HepG2 (cell line): ENCODE data around the gene RICTOR. TPM values are rescaled to one million over a fixed set of nuclear protein-coding genes. Genes with fewer than 3 reads are reported as not detected.

ENCODE experiments used
- CBFB ChIP-seq: sonication (generic); formaldehyde crosslinking; IDR thresholded peaks from 2 replicates; pipeline ENCODE4 v1.4.0; 2020; ENCODE audit warnings: missing genetic modification reagents
- WIZ ChIP-seq: sonication (generic); formaldehyde crosslinking; IDR thresholded peaks from 2 replicates; pipeline ENCODE4 v1.5.1; 2020; ENCODE audit warnings: mild to moderate bottlenecking, missing genetic modification reagents
- XRCC5 ChIP-seq: fragments of 200-400 bp; formaldehyde crosslinking; optimal IDR thresholded peaks from 2 replicates; pipeline ENCODE3; 2017; ENCODE audit warnings: mild to moderate bottlenecking, low read length
- ZBED4 ChIP-seq: sonication (generic); formaldehyde crosslinking; IDR thresholded peaks from 2 replicates; pipeline ENCODE4 v1.4.0; 2020; ENCODE audit warnings: missing genetic modification reagents, borderline replicate concordance
- ZFX ChIP-seq: sonication (generic); formaldehyde crosslinking; IDR thresholded peaks from 2 replicates; pipeline ENCODE4 v1.4.0; 2020; ENCODE audit warnings: mild to moderate bottlenecking, low read depth, missing genetic modification reagents, moderate library complexity
- polyA plus RNA-seq, 8 experiments: library from polyadenylated mRNA; depleted of rRNA in 3 of 8; stranded (reverse) in 7 of 8; unstranded in 1 of 8; fragments of >200 nt; fragmentation: Illumina TruSeq in 4 of 8; extraction: Trizol in 4 of 8; gene quantifications; 2 replicates each; pipeline versions ENCODE4 v1.2.1 to v1.2.3, GENCODE V29; 2011 to 2016; ENCODE audit warnings: low read depth in 4 of 8, missing spikeins in 1 of 8, mixed read lengths in 1 of 8; ENCODE audit not compliant: insufficient read depth in 1 of 8
- total RNA-seq, 5 experiments: library from RNA; depleted of rRNA; stranded (reverse); fragments of >200 nt; fragmentation: Illumina TruSeq; extraction: Trizol; gene quantifications; 2 replicates each; pipeline ENCODE4 v1.2.3, GENCODE V29; 2016; ENCODE audit warnings: low read depth in 1 of 5
- TF ChIP-seq, protein P1 (sequence below): sonication (generic); formaldehyde crosslinking; IDR thresholded peaks from 2 replicates; pipeline ENCODE4 v1.8.0; 2022; ENCODE audit warnings: missing genetic modification reagents, mild to moderate bottlenecking, moderate library complexity, borderline replicate concordance
- TF ChIP-seq, protein P2 (sequence below): sonication (generic); formaldehyde crosslinking; IDR thresholded peaks from 2 replicates; pipeline ENCODE4 v1.5.0; 2020; ENCODE audit warnings: mild to moderate bottlenecking, missing genetic modification reagents, borderline replicate concordance
- TF ChIP-seq, protein P3 (sequence below): sonication (generic); formaldehyde crosslinking; IDR thresholded peaks from 2 replicates; pipeline ENCODE4 v1.4.0; 2020; ENCODE audit warnings: missing genetic modification reagents

Gene RICTOR
- total and polyA plus RNA-seq, 2 of the 13 experiments (the other 11 are each of a cell fraction or from before 2014, with no cell fraction given), result 10.7 to 15.4 TPM

GRCh38 chr5:39100851-39101396 is 26.7 kb upstream of the RICTOR start (continued):
- TF ChIP-seq WIZ (CRISPR knock-in tag) (no peak), CBFB (CRISPR knock-in tag) (no peak), XRCC5 (no peak), ZBED4 (CRISPR knock-in tag) (no peak), ZFX (CRISPR knock-in tag) (no peak)
- TF ChIP-seq, protein P1, sequence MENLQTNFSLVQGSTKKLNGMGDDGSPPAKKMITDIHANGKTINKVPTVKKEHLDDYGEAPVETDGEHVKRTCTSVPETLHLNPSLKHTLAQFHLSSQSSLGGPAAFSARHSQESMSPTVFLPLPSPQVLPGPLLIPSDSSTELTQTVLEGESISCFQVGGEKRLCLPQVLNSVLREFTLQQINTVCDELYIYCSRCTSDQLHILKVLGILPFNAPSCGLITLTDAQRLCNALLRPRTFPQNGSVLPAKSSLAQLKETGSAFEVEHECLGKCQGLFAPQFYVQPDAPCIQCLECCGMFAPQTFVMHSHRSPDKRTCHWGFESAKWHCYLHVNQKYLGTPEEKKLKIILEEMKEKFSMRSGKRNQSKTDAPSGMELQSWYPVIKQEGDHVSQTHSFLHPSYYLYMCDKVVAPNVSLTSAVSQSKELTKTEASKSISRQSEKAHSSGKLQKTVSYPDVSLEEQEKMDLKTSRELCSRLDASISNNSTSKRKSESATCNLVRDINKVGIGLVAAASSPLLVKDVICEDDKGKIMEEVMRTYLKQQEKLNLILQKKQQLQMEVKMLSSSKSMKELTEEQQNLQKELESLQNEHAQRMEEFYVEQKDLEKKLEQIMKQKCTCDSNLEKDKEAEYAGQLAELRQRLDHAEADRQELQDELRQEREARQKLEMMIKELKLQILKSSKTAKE (CRISPR knock-in tag), result no peak
- TF ChIP-seq, protein P2, sequence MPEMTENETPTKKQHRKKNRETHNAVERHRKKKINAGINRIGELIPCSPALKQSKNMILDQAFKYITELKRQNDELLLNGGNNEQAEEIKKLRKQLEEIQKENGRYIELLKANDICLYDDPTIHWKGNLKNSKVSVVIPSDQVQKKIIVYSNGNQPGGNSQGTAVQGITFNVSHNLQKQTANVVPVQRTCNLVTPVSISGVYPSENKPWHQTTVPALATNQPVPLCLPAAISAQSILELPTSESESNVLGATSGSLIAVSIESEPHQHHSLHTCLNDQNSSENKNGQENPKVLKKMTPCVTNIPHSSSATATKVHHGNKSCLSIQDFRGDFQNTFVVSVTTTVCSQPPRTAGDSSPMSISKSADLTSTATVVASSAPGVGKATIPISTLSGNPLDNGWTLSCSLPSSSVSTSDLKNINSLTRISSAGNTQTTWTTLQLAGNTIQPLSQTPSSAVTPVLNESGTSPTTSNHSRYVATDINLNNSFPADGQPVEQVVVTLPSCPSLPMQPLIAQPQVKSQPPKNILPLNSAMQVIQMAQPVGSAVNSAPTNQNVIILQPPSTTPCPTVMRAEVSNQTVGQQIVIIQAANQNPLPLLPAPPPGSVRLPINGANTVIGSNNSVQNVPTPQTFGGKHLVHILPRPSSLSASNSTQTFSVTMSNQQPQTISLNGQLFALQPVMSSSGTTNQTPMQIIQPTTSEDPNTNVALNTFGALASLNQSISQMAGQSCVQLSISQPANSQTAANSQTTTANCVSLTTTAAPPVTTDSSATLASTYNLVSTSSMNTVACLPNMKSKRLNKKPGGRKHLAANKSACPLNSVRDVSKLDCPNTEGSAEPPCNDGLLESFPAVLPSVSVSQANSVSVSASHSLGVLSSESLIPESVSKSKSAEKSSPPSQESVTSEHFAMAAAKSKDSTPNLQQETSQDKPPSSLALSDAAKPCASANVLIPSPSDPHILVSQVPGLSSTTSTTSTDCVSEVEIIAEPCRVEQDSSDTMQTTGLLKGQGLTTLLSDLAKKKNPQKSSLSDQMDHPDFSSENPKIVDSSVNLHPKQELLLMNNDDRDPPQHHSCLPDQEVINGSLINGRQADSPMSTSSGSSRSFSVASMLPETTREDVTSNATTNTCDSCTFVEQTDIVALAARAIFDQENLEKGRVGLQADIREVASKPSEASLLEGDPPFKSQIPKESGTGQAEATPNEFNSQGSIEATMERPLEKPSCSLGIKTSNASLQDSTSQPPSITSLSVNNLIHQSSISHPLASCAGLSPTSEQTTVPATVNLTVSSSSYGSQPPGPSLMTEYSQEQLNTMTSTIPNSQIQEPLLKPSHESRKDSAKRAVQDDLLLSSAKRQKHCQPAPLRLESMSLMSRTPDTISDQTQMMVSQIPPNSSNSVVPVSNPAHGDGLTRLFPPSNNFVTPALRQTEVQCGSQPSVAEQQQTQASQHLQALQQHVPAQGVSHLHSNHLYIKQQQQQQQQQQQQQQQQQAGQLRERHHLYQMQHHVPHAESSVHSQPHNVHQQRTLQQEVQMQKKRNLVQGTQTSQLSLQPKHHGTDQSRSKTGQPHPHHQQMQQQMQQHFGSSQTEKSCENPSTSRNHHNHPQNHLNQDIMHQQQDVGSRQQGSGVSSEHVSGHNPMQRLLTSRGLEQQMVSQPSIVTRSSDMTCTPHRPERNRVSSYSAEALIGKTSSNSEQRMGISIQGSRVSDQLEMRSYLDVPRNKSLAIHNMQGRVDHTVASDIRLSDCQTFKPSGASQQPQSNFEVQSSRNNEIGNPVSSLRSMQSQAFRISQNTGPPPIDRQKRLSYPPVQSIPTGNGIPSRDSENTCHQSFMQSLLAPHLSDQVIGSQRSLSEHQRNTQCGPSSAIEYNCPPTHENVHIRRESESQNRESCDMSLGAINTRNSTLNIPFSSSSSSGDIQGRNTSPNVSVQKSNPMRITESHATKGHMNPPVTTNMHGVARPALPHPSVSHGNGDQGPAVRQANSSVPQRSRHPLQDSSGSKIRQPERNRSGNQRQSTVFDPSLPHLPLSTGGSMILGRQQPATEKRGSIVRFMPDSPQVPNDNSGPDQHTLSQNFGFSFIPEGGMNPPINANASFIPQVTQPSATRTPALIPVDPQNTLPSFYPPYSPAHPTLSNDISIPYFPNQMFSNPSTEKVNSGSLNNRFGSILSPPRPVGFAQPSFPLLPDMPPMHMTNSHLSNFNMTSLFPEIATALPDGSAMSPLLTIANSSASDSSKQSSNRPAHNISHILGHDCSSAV (CRISPR knock-in tag), result no peak
- TF ChIP-seq, protein P3, sequence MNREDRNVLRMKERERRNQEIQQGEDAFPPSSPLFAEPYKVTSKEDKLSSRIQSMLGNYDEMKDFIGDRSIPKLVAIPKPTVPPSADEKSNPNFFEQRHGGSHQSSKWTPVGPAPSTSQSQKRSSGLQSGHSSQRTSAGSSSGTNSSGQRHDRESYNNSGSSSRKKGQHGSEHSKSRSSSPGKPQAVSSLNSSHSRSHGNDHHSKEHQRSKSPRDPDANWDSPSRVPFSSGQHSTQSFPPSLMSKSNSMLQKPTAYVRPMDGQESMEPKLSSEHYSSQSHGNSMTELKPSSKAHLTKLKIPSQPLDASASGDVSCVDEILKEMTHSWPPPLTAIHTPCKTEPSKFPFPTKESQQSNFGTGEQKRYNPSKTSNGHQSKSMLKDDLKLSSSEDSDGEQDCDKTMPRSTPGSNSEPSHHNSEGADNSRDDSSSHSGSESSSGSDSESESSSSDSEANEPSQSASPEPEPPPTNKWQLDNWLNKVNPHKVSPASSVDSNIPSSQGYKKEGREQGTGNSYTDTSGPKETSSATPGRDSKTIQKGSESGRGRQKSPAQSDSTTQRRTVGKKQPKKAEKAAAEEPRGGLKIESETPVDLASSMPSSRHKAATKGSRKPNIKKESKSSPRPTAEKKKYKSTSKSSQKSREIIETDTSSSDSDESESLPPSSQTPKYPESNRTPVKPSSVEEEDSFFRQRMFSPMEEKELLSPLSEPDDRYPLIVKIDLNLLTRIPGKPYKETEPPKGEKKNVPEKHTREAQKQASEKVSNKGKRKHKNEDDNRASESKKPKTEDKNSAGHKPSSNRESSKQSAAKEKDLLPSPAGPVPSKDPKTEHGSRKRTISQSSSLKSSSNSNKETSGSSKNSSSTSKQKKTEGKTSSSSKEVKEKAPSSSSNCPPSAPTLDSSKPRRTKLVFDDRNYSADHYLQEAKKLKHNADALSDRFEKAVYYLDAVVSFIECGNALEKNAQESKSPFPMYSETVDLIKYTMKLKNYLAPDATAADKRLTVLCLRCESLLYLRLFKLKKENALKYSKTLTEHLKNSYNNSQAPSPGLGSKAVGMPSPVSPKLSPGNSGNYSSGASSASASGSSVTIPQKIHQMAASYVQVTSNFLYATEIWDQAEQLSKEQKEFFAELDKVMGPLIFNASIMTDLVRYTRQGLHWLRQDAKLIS (CRISPR knock-in tag), result no peak
